ENCODE data around the gene KRT74. TPM values are rescaled to one million over a fixed set of nuclear protein-coding genes. Genes with fewer than 3 reads are reported as not detected.

KRT74 gene
- total and polyA plus RNA-seq, 9 donors, result not detected

DNA sequence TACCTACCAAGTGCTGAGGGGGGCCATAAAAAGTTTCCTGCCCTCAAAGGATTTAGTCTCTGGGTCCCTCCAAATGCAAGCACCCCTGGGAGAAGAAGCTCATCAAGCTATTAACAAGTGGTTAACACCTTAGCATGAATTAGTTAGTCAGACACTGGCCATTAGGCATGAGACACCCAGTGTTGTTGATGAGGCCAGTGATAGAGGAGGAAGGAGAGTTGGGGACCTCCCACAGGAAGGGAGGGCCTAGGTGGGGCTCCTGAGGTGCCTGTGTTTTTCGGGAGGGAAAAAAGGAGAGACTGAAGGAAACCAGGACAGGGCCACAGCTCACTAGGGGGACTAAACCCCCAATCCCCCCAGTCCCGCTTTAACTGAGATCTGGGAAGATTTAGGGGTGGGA is 16.2 kb downstream of the KRT74 start:
- intact Hi-C loops (cut with DNase I), result no loop called here
- WGBS, 3 donors, result 47 to 62% (median 54%) methylated on average over 2 of the region's 2 CpGs
- TF ChIP-seq EP300 (IDR thresholded peaks at IDR 0.05), result no peak
- TF ChIP-seq, protein P1, sequence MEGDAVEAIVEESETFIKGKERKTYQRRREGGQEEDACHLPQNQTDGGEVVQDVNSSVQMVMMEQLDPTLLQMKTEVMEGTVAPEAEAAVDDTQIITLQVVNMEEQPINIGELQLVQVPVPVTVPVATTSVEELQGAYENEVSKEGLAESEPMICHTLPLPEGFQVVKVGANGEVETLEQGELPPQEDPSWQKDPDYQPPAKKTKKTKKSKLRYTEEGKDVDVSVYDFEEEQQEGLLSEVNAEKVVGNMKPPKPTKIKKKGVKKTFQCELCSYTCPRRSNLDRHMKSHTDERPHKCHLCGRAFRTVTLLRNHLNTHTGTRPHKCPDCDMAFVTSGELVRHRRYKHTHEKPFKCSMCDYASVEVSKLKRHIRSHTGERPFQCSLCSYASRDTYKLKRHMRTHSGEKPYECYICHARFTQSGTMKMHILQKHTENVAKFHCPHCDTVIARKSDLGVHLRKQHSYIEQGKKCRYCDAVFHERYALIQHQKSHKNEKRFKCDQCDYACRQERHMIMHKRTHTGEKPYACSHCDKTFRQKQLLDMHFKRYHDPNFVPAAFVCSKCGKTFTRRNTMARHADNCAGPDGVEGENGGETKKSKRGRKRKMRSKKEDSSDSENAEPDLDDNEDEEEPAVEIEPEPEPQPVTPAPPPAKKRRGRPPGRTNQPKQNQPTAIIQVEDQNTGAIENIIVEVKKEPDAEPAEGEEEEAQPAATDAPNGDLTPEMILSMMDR (IDR thresholded peaks at IDR 0.05), result no peak
- TF ChIP-seq POLR2A (IDR thresholded peaks at IDR 0.05), result no peak
- Histone ChIP-seq H3K27me3 (no peaks in the 10 kb centered on the region), H3K4me3 (no peak overlapping the region), H3K9me3 (no peaks in the 10 kb centered on the region), H3K27ac (no peak overlapping the region), H3K36me3 (no peaks in the 10 kb centered on the region), H3K4me1 (ENCODE audit: insufficient read depth) (no peaks in the 10 kb centered on the region)
- DNase-seq, result no peak

DNA sequence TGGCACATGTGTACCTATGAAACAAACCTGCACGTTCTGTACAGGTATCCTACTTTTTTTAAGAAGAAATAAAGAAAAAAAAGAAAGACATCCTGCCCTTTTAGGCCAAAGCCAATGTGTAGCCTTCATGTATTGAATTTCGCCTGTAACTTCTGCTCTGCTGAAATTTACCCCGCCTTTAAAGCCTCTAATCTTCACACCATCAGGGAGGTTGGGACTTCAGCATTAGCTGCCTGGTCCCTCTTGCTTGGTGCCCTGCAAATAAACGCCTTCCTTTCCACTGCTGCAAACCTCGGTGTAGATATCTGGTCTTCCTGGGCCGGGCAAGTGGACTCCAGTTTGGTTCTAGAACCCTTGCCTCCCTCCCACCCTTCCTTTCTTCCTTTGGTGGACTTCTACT is 18.1 kb downstream of the KRT74 start:
- intact Hi-C loops (cut with DNase I), result no loop called here
- no peaks in the 10 kb centered on the region for H3K27me3 ChIP-seq

DNA sequence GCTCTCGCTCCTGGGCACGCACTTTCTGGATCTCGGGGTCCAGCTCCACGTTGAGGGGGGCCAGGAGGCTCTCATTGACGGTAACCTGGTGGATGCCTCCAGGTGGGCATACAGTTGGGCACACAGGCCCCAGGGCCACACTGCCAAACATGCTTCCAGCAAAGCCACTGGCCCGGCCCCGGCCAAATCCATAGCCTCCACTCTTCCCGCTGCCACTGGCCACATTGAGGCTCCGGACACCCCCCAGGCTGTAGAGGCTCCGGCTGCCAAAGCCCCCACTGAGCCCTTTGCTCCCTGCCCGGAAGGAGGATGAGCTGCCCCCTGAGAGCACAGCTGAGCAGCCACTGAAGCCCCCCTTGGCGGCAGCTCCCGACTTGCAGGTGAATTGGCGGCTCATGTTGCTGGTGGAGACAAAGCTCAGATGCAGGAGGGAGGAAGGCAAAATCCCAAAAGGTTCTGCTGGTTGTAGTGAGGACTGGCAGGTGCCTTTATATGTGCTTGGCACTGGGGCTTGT is 20.9 kb downstream of the KRT74 start, which contains the start of gene KRT71:
Gene KRT71, minus strand, starts transcription at position 465 of the 515 bp plus-strand sequence. Its CDS starts 68 bp downstream, at position 397.
- 87 to 94% (median 88%) methylated on average over 14 of the region's 14 CpGs for WGBS, 3 donors
- H3K4me1 ChIP-seq (ENCODE audit: insufficient read depth), result no peaks in the 10 kb centered on the region
- no peaks in the 10 kb centered on the region for H3K27me3 ChIP-seq
- no peak for DNase-seq
- H3K27ac ChIP-seq, result no peak within 1 kb of the TSS
- intact Hi-C loops (cut with DNase I), result no loop called here
- no peaks in the 10 kb centered on the region for H3K36me3 ChIP-seq
- H3K9me3 ChIP-seq, result no peaks in the 10 kb centered on the region
- TF ChIP-seq POLR2A (IDR thresholded peaks at IDR 0.05), result no peak
- TF ChIP-seq EP300 (IDR thresholded peaks at IDR 0.05), result no peak
- TF ChIP-seq, protein P1 (IDR thresholded peaks at IDR 0.05), result no peak
- no peak within 1 kb of the TSS for H3K4me3 ChIP-seq

More for the DNA sequence above, 18.1 kb downstream of the KRT74 start:
- H3K27ac ChIP-seq, result no peak overlapping the region
- no peaks in the 10 kb centered on the region for H3K4me1 ChIP-seq (ENCODE audit: insufficient read depth)
- no peaks in the 10 kb centered on the region for H3K9me3 ChIP-seq
- 74 to 80% (median 74%) methylated on average over 6 of the region's 6 CpGs for WGBS, 3 donors
- H3K4me3 ChIP-seq, result no peak overlapping the region
- DNase-seq, result no peak
- TF ChIP-seq, protein P1 (IDR thresholded peaks at IDR 0.05), result no peak
- TF ChIP-seq POLR2A (IDR thresholded peaks at IDR 0.05), result no peak
- no peak for TF ChIP-seq EP300 (IDR thresholded peaks at IDR 0.05)
- H3K36me3 ChIP-seq, result no peaks in the 10 kb centered on the region

DNA sequence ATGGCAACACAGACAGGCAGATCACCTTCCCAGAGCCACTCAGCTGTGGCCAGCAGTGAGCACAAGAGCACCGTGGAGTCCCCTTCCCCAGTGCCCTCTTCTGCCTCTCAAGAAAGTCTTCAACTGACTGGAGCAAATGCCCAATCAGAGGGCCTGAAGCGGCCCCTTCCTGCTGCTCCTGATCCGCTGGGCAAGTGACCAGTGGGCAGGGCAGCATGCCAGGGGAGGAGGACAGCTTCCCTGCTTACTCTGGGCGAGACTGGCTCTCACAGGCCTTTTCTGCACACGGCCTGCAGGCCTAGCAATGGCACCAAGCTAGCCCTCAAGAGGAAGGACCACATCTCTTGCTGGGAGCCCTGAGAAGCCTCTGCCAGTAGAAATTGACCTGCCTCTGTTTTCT is 21.6 kb downstream of the KRT74 start:
- TF ChIP-seq EP300 (IDR thresholded peaks at IDR 0.05) (no peak), POLR2A (IDR thresholded peaks at IDR 0.05) (no peak)
- TF ChIP-seq, protein P1 (IDR thresholded peaks at IDR 0.05), result no peak
- no peak for DNase-seq
- Histone ChIP-seq H3K9me3 (no peaks in the 10 kb centered on the region), H3K27ac (no peak overlapping the region), H3K27me3 (no peaks in the 10 kb centered on the region), H3K4me1 (ENCODE audit: insufficient read depth) (no peaks in the 10 kb centered on the region), H3K4me3 (no peak overlapping the region), H3K36me3 (no peaks in the 10 kb centered on the region)
- intact Hi-C loops (cut with DNase I), result no loop called here
- 69 to 75% (median 72%) methylated on average over 5 of the region's 5 CpGs for WGBS, 3 donors
